ENCODE data around the gene GADL1. TPM values are rescaled to one million over a fixed set of nuclear protein-coding genes. Genes with fewer than 3 reads are reported as not detected.

Gene GADL1
- total and polyA plus RNA-seq, 2 donors: 0.02 to 0.09 TPM

- Histone ChIP-seq H3K27ac (ENCODE audit: low read depth in 1 of 2, low read length in 1 of 2) (no peak overlapping the region), H3K36me3 (ENCODE audit: control insufficient read depth in 2 of 2, insufficient read depth in 2 of 2, low read length in 1 of 2) (no peaks in the 10 kb centered on the region), H3K27me3 (ENCODE audit: control insufficient read depth in 2 of 2, insufficient read depth in 1 of 2, low read length in 1 of 2) (no peaks in the 10 kb centered on the region), H3K4me1 (ENCODE audit: control insufficient read depth in 2 of 2, insufficient read depth in 2 of 2, low read length in 2 of 2) (no peaks in the 10 kb centered on the region), H3K4me3 (ENCODE audit: low read length in 2 of 2) (no peak overlapping the region), H3K9me3 (ENCODE audit: control insufficient read depth in 2 of 2, insufficient read depth in 1 of 2, low read length in 1 of 2) (no peaks in the 10 kb centered on the region)
- no peak for DNase-seq (ENCODE audit: low read depth in 6 of 9, low spot score in 9 of 9)
- 98% methylated on average over 6 of the region's 6 CpGs for WGBS
Observed at GRCh38 chr3:30805695-30806094, 88.8 kb downstream of the GADL1 start.

- Histone ChIP-seq H3K4me1 (ENCODE audit: control insufficient read depth in 2 of 2, insufficient read depth in 2 of 2, low read length in 2 of 2) (no peaks in the 10 kb centered on the region), H3K9me3 (ENCODE audit: control insufficient read depth in 2 of 2, insufficient read depth in 1 of 2, low read length in 1 of 2) (no peaks in the 10 kb centered on the region), H3K27me3 (ENCODE audit: control insufficient read depth in 2 of 2, insufficient read depth in 1 of 2, low read length in 1 of 2) (no peaks in the 10 kb centered on the region), H3K36me3 (ENCODE audit: control insufficient read depth in 2 of 2, insufficient read depth in 2 of 2, low read length in 1 of 2) (no peaks in the 10 kb centered on the region), H3K27ac (ENCODE audit: low read depth in 1 of 2, low read length in 1 of 2) (no peak overlapping the region), H3K4me3 (ENCODE audit: low read length in 2 of 2) (no peak overlapping the region)
- DNase-seq (ENCODE audit: low read depth in 6 of 9, low spot score in 9 of 9): no peak
- WGBS: 95% methylated on average over 3 of the region's 3 CpGs
Observed at GRCh38 chr3:30804984-30805383, 89.5 kb downstream of the GADL1 start.

GRCh38 chr3:30795176-30795575 is 99.3 kb downstream of the GADL1 start:
- Histone ChIP-seq H3K27me3 (ENCODE audit: control insufficient read depth in 2 of 2, insufficient read depth in 1 of 2, low read length in 1 of 2) (no peaks in the 10 kb centered on the region), H3K36me3 (ENCODE audit: control insufficient read depth in 2 of 2, insufficient read depth in 2 of 2, low read length in 1 of 2) (no peaks in the 10 kb centered on the region), H3K9me3 (ENCODE audit: control insufficient read depth in 2 of 2, insufficient read depth in 1 of 2, low read length in 1 of 2) (no peaks in the 10 kb centered on the region), H3K4me1 (ENCODE audit: control insufficient read depth in 2 of 2, insufficient read depth in 2 of 2, low read length in 2 of 2) (no peaks in the 10 kb centered on the region), H3K4me3 (ENCODE audit: low read length in 2 of 2) (no peak overlapping the region), H3K27ac (ENCODE audit: low read depth in 1 of 2, low read length in 1 of 2) (no peak overlapping the region)
- DNase-seq (ENCODE audit: low read depth in 6 of 9, low spot score in 9 of 9): no peak
- WGBS: 97% methylated on average over 2 of the region's 2 CpGs

DNA sequence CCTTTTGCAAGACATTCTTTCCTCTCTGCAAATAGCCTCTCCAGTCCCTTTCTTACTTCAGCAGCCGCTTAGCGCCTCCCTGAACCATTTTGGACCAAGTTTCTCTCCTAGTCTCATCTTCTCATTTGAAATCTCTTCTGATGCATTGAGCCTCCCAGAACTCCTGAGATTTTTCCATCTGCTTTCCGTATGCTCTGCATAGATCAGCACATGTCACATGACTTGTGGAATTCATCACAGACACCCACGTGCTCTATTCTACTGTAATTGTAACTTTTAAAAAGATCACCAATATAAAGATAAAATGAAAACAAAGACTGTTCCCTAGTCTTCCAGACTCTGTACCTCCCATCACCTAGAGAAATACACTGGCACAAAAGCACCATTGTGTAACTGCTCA is 100.7 kb downstream of the GADL1 start:
- H3K27me3 ChIP-seq (ENCODE audit: control insufficient read depth in 2 of 2, insufficient read depth in 1 of 2, low read length in 1 of 2): no peaks in the 10 kb centered on the region
- no peak overlapping the region for H3K4me3 ChIP-seq (ENCODE audit: low read length in 2 of 2)
- WGBS: 98% methylated on average over 4 of the region's 4 CpGs
- no peaks in the 10 kb centered on the region for H3K36me3 ChIP-seq (ENCODE audit: control insufficient read depth in 2 of 2, insufficient read depth in 2 of 2, low read length in 1 of 2)
- no peak overlapping the region for H3K27ac ChIP-seq (ENCODE audit: low read depth in 1 of 2, low read length in 1 of 2)
- H3K4me1 ChIP-seq (ENCODE audit: control insufficient read depth in 2 of 2, insufficient read depth in 2 of 2, low read length in 2 of 2): no peaks in the 10 kb centered on the region
- no peak for DNase-seq (ENCODE audit: low read depth in 6 of 9, low spot score in 9 of 9)
- no peaks in the 10 kb centered on the region for H3K9me3 ChIP-seq (ENCODE audit: control insufficient read depth in 2 of 2, insufficient read depth in 1 of 2, low read length in 1 of 2)

DNA sequence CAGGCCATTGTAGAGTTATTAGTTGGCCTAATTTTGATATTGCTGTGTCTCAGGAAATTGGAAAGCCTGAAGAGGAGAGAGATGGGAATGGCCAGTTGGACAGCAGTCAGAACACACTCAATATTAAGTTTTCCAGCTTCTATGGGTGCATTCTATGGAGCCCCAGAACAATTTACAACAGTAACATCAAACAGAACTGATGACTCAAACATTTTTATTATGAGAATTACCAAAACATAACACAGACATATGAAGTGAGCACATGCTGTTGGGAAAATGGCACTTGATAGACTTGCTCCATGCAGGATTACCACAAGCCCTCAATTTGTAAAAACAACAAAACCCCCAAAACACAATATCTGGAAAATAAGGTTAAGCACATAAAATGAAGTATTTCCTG is 104.3 kb downstream of the GADL1 start:
- DNase-seq (ENCODE audit: low read depth in 6 of 9, low spot score in 9 of 9): no peak
- Histone ChIP-seq H3K4me1 (ENCODE audit: control insufficient read depth in 2 of 2, insufficient read depth in 2 of 2, low read length in 2 of 2) (no peaks in the 10 kb centered on the region), H3K36me3 (ENCODE audit: control insufficient read depth in 2 of 2, insufficient read depth in 2 of 2, low read length in 1 of 2) (no peaks in the 10 kb centered on the region), H3K9me3 (ENCODE audit: control insufficient read depth in 2 of 2, insufficient read depth in 1 of 2, low read length in 1 of 2) (no peaks in the 10 kb centered on the region), H3K4me3 (ENCODE audit: low read length in 2 of 2) (no peak overlapping the region), H3K27me3 (ENCODE audit: control insufficient read depth in 2 of 2, insufficient read depth in 1 of 2, low read length in 1 of 2) (no peaks in the 10 kb centered on the region), H3K27ac (ENCODE audit: low read depth in 1 of 2, low read length in 1 of 2) (no peak overlapping the region)

GRCh38 chr3:30786365-30786764 is 108.1 kb downstream of the GADL1 start:
- H3K27ac ChIP-seq (ENCODE audit: low read depth in 1 of 2, low read length in 1 of 2): no peak overlapping the region
- H3K4me3 ChIP-seq (ENCODE audit: low read length in 2 of 2): no peak overlapping the region
- H3K36me3 ChIP-seq (ENCODE audit: control insufficient read depth in 2 of 2, insufficient read depth in 2 of 2, low read length in 1 of 2): no peaks in the 10 kb centered on the region
- DNase-seq (ENCODE audit: low read depth in 6 of 9, low spot score in 9 of 9): no peak
- H3K9me3 ChIP-seq (ENCODE audit: control insufficient read depth in 2 of 2, insufficient read depth in 1 of 2, low read length in 1 of 2): no peaks in the 10 kb centered on the region
- H3K4me1 ChIP-seq (ENCODE audit: control insufficient read depth in 2 of 2, insufficient read depth in 2 of 2, low read length in 2 of 2): no peaks in the 10 kb centered on the region
- no peaks in the 10 kb centered on the region for H3K27me3 ChIP-seq (ENCODE audit: control insufficient read depth in 2 of 2, insufficient read depth in 1 of 2, low read length in 1 of 2)

DNA sequence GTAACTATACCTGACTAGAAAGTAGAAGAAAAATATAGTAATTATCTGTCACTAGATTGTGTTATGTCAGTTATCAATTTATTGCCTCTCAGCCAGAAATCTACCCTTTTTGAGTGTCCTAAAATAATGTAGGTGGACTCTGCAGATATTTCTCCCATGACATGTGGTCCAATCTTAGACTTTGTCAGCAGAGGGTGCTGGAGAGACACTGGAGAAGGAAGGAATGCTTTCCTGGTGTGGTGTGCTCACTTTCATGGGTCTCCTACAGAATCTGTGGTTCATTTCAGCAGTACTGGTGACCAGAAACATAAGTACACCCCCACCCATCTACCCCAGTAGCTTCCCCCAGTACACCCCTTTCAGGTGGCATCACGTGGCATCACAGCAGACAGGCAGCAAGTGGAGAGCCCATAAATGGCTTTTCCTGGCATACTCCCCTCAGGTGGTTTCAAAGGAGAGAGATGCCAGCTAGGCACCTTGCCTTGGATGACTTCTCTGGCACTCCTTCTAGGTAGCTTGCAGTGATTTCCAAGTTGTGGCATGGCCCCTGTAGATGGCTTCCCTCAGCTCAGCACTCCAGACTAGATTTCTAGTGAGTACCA is 114.7 kb downstream of the GADL1 start:
- 100% methylated on average over 1 of the region's 1 CpG for WGBS
- Histone ChIP-seq H3K9me3 (ENCODE audit: control insufficient read depth in 2 of 2, insufficient read depth in 1 of 2, low read length in 1 of 2) (no peaks in the 10 kb centered on the region), H3K27ac (ENCODE audit: low read depth in 1 of 2, low read length in 1 of 2) (no peak overlapping the region), H3K36me3 (ENCODE audit: control insufficient read depth in 2 of 2, insufficient read depth in 2 of 2, low read length in 1 of 2) (no peaks in the 10 kb centered on the region), H3K4me1 (ENCODE audit: control insufficient read depth in 2 of 2, insufficient read depth in 2 of 2, low read length in 2 of 2) (no peaks in the 10 kb centered on the region), H3K4me3 (ENCODE audit: low read length in 2 of 2) (no peak overlapping the region), H3K27me3 (ENCODE audit: control insufficient read depth in 2 of 2, insufficient read depth in 1 of 2, low read length in 1 of 2) (no peaks in the 10 kb centered on the region)
- DNase-seq (ENCODE audit: low read depth in 6 of 9, low spot score in 9 of 9): peak in 1 of 9 donors; percentile 38

- H3K27me3 ChIP-seq (ENCODE audit: control insufficient read depth in 2 of 2, insufficient read depth in 1 of 2, low read length in 1 of 2): no peaks in the 10 kb centered on the region
- no peak overlapping the region for H3K4me3 ChIP-seq (ENCODE audit: low read length in 2 of 2)
- no peaks in the 10 kb centered on the region for H3K36me3 ChIP-seq (ENCODE audit: control insufficient read depth in 2 of 2, insufficient read depth in 2 of 2, low read length in 1 of 2)
- no peak overlapping the region for H3K27ac ChIP-seq (ENCODE audit: low read depth in 1 of 2, low read length in 1 of 2)
- 99% methylated on average over 3 of the region's 3 CpGs for WGBS
- no peak for DNase-seq (ENCODE audit: low read depth in 6 of 9, low spot score in 9 of 9)
- H3K4me1 ChIP-seq (ENCODE audit: control insufficient read depth in 2 of 2, insufficient read depth in 2 of 2, low read length in 2 of 2): no peaks in the 10 kb centered on the region
- no peaks in the 10 kb centered on the region for H3K9me3 ChIP-seq (ENCODE audit: control insufficient read depth in 2 of 2, insufficient read depth in 1 of 2, low read length in 1 of 2)
Observed at GRCh38 chr3:30778933-30779332, 115.5 kb downstream of the GADL1 start.

GRCh38 chr3:30777426-30778113 is 116.9 kb downstream of the GADL1 start:
- WGBS: 96% methylated on average over 5 of the region's 5 CpGs
- no peak overlapping the region for H3K27ac ChIP-seq (ENCODE audit: low read depth in 1 of 2, low read length in 1 of 2)

More at GRCh38 chr3:30777426-30778113, 116.9 kb downstream of the GADL1 start:
- Histone ChIP-seq H3K9me3 (ENCODE audit: control insufficient read depth in 2 of 2, insufficient read depth in 1 of 2, low read length in 1 of 2) (no peaks in the 10 kb centered on the region), H3K36me3 (ENCODE audit: control insufficient read depth in 2 of 2, insufficient read depth in 2 of 2, low read length in 1 of 2) (no peaks in the 10 kb centered on the region), H3K4me1 (ENCODE audit: control insufficient read depth in 2 of 2, insufficient read depth in 2 of 2, low read length in 2 of 2) (no peaks in the 10 kb centered on the region), H3K4me3 (ENCODE audit: low read length in 2 of 2) (no peak overlapping the region), H3K27me3 (ENCODE audit: control insufficient read depth in 2 of 2, insufficient read depth in 1 of 2, low read length in 1 of 2) (no peaks in the 10 kb centered on the region)
- no peak for DNase-seq (ENCODE audit: low read depth in 6 of 9, low spot score in 9 of 9)
